ENCODE measurements around the gene CNTN5.

Gene CNTN5

GRCh38 chr11:100080381-100080780 lies 1059.6 kb downstream of the CNTN5 start:
- peak overlapping the region; percentile 82 for H3K27ac ChIP-seq
- no peak for TF ChIP-seq CTCF (conservative IDR thresholded peaks at IDR 0.05)

- no peak for TF ChIP-seq CTCF (conservative IDR thresholded peaks at IDR 0.05)
- peak overlapping the region; percentile 82; the same call in 1 of the 2 replicates for H3K27ac ChIP-seq
Measured at GRCh38 chr11:100080821-100081220, 1060.1 kb downstream of the CNTN5 start.

- H3K27ac ChIP-seq: no peak overlapping the region
- no peak for TF ChIP-seq CTCF (conservative IDR thresholded peaks at IDR 0.05)
Measured at GRCh38 chr11:100093698-100094097, 1072.9 kb downstream of the CNTN5 start.

GRCh38 chr11:100094121-100094865 lies 1073.5 kb downstream of the CNTN5 start:
- no peak overlapping the region for H3K27ac ChIP-seq
- no peak for TF ChIP-seq CTCF (conservative IDR thresholded peaks at IDR 0.05)

- no peak overlapping the region for H3K27ac ChIP-seq
- no peak for TF ChIP-seq CTCF (conservative IDR thresholded peaks at IDR 0.05)
Measured at GRCh38 chr11:100095809-100096208, 1075.1 kb downstream of the CNTN5 start.

GRCh38 chr11:100098560-100098959 lies 1077.8 kb downstream of the CNTN5 start:
- no peak overlapping the region for H3K27ac ChIP-seq
- TF ChIP-seq CTCF (conservative IDR thresholded peaks at IDR 0.05): no peak

- no peak for TF ChIP-seq CTCF (conservative IDR thresholded peaks at IDR 0.05)
- no peak overlapping the region for H3K27ac ChIP-seq
Measured at GRCh38 chr11:100105255-100105981, 1084.7 kb downstream of the CNTN5 start.

Measured in VCaP (cell line).